Esophagus squamous epithelium (tissue), 5 donors: ENCODE data around the gene THBS3. TPM values are rescaled to one million over a fixed set of nuclear protein-coding genes. Genes with fewer than 3 reads are reported as not detected.
A peak's percentile ranks its signal among the peaks of the same experiment; 100 is the strongest.

Experiments
- DNase-seq: peaks from one replicate; lab custom pipeline; 2025; lab: John Stamatoyannopoulos, UW
- H3K27ac ChIP-seq, 4 donors: fragments of 200-600 bp; sonication (generic); one replicate each; pipeline ENCODE4 v1.5.1; 2016 to 2019; ENCODE audit warnings: mild to moderate bottlenecking in 1 of 4
- H3K27me3 ChIP-seq, 4 donors: fragments of 200-600 bp; sonication (generic); 1 replicate in 3 of 4; 2 replicates in 1 of 4; pipeline versions ENCODE4 v1.5.1 to v1.6.0; 2017 to 2021; ENCODE audit warnings: antibody characterized with exemption in 1 of 4
- H3K36me3 ChIP-seq, 3 donors: fragments of 200-600 bp; sonication (generic); one replicate each; pipeline ENCODE4 v1.5.1; 2016 to 2019
- H3K4me1 ChIP-seq, 3 donors: fragments of 200-600 bp; sonication (generic); one replicate each; pipeline ENCODE4 v1.5.1; 2017 to 2019
- H3K4me3 ChIP-seq, 4 donors: fragments of 200-600 bp; sonication (generic); 1 replicate in 3 of 4; 2 replicates in 1 of 4; pipeline ENCODE4 v1.5.1; 2016 to 2019; ENCODE audit warnings: mild to moderate bottlenecking in 2 of 4, moderate library complexity in 1 of 4
- H3K9me3 ChIP-seq, 3 donors: fragments of 200-600 bp; sonication (generic); one replicate each; pipeline ENCODE4 v1.5.1; 2016 to 2019
- POLR2A ChIP-seq, 4 donors: fragments of 450-650 bp; IDR thresholded peaks; one replicate each; pipeline ENCODE4 v1.6.1; 2017; ENCODE audit warnings: antibody characterized with exemption in 4 of 4, mild to moderate bottlenecking in 4 of 4, moderate library complexity in 3 of 4
- WGBS, 2 donors: methylation state at CpG; one replicate each; pipeline ENCODE4 v1.1.5; 2018; 5-methylcytosine and 5-hydroxymethylcytosine counted together
- intact Hi-C: fragments of 100-400 bp; cut with DNase I; formaldehyde crosslinking; loops from one replicate; pipeline ENCODE4 v1.15.0; 2022
- total RNA-seq, 4 donors: library from RNA; depleted of rRNA; stranded (reverse); fragments of >200 nt; gene quantifications; one replicate each; pipeline ENCODE4 v1.1.0, GENCODE V29; 2016
- TF ChIP-seq, protein P1 (sequence below), 6 experiments: fragments of 450-650 bp in 4 of 6; fragments of 200-600 bp in 2 of 6; sonication (generic) in 2 of 6; IDR thresholded peaks; one replicate each; pipeline ENCODE4 v1.5.1; 2016 to 2019; ENCODE audit warnings: antibody characterized with exemption in 6 of 6, mild to moderate bottlenecking in 4 of 6, moderate library complexity in 4 of 6
- donor health status: DM: yes; HTN: yes; CAD: no.

The THBS3 gene
- total RNA-seq, 4 donors from 2014 or later: 8.7 to 18.5 (median 11.1) TPM

GRCh38 chr1:155184835-155185782, 22.6 kb downstream of the THBS3 start:
- H3K27ac ChIP-seq: peak overlapping the region in 3 of 4 donors; percentile 17 to 73 (median 64)
- 51 to 64% methylated on average over 7 to 8 of the region's 21 CpGs for WGBS, 2 donors
- no peak for DNase-seq
- intact Hi-C loops: no loop called here
- H3K27me3 ChIP-seq: no peaks in the 10 kb centered on the region
- no peaks in the 10 kb centered on the region for H3K36me3 ChIP-seq
- no peak overlapping the region for H3K4me3 ChIP-seq
- peaks cover 0 to 43% (median 14%) of the 10 kb centered on the region in 3 donors for H3K4me1 ChIP-seq
- TF ChIP-seq, protein P1, sequence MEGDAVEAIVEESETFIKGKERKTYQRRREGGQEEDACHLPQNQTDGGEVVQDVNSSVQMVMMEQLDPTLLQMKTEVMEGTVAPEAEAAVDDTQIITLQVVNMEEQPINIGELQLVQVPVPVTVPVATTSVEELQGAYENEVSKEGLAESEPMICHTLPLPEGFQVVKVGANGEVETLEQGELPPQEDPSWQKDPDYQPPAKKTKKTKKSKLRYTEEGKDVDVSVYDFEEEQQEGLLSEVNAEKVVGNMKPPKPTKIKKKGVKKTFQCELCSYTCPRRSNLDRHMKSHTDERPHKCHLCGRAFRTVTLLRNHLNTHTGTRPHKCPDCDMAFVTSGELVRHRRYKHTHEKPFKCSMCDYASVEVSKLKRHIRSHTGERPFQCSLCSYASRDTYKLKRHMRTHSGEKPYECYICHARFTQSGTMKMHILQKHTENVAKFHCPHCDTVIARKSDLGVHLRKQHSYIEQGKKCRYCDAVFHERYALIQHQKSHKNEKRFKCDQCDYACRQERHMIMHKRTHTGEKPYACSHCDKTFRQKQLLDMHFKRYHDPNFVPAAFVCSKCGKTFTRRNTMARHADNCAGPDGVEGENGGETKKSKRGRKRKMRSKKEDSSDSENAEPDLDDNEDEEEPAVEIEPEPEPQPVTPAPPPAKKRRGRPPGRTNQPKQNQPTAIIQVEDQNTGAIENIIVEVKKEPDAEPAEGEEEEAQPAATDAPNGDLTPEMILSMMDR (IDR thresholded peaks at IDR 0.05): no peak
- TF ChIP-seq POLR2A (IDR thresholded peaks at IDR 0.05): no peak
- H3K9me3 ChIP-seq: no peaks in the 10 kb centered on the region

DNA sequence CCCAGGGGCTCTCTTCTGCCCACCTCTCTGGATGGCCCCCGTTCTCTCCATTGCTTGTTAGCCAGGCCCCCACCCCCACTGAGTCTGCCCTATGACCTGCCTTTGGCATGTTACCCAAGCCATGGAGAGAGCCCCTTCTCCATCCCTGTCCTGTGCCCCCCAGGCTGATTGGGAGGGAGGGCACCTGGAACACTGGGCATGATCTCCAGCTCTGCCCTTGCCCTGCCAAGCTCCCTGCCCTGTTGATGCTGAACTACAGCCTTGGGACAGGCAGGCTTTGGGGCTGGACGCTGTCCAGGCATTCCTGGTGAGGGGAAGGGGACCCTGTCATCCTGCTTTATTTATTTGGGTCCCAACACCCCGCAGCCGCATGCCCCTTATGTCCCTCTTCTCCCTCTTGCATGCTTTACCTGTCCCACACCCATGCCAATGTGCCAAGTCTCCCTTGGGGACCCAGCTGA, 23.3 kb downstream of the THBS3 start:
- H3K36me3 ChIP-seq: no peaks in the 10 kb centered on the region
- H3K27ac ChIP-seq: peak overlapping the region in 2 of 4 donors; percentile 64 to 73
- DNase-seq: no peak
- intact Hi-C loops: no loop called here
- peaks cover 0 to 43% (median 14%) of the 10 kb centered on the region in 3 donors for H3K4me1 ChIP-seq
- TF ChIP-seq, protein P1 (IDR thresholded peaks at IDR 0.05): no peak
- TF ChIP-seq POLR2A (IDR thresholded peaks at IDR 0.05): no peak
- H3K9me3 ChIP-seq: no peaks in the 10 kb centered on the region
- WGBS, 2 donors: 77 to 84% methylated on average over 3 to 4 of the region's 4 CpGs
- H3K4me3 ChIP-seq: no peak overlapping the region
- H3K27me3 ChIP-seq: no peaks in the 10 kb centered on the region

- H3K27me3 ChIP-seq: no peaks in the 10 kb centered on the region
- peaks cover 0 to 43% (median 14%) of the 10 kb centered on the region in 3 donors for H3K4me1 ChIP-seq
- intact Hi-C loops: no loop called here
- TF ChIP-seq, protein P1 (IDR thresholded peaks at IDR 0.05): no peak
- TF ChIP-seq POLR2A (IDR thresholded peaks at IDR 0.05): no peak
- no peaks in the 10 kb centered on the region for H3K9me3 ChIP-seq
- DNase-seq: no peak
- no peaks in the 10 kb centered on the region for H3K36me3 ChIP-seq
- H3K27ac ChIP-seq: no peak overlapping the region
- H3K4me3 ChIP-seq: no peak overlapping the region
- WGBS, 2 donors: 76 to 93% methylated on average over 7 to 12 of the region's 20 CpGs
Observed at GRCh38 chr1:155183775-155184221, 23.9 kb downstream of the THBS3 start.

DNA sequence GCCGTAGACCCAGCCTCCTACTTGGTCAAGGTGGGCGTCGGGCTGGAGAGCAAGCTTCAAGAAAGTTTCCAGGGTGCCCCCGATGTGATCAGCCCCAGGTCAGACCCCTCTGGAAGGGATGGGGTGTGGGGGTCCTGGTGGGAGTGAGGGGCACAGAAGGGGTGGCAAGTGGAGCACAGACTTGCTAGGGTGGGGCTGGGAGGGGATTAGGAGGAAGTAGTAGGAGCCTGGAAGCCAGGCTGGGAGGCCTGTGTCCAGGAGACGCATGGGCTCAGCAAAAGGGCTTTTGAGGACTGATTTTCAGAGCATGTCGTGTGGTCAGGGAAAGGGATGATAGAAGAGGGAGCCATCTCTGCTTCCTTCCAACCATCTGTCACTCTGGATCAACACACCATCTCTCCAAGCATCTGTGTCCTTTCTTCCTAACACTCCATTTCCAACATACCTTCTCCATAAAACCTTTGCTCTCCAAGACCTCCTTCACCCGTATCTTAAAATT, 25.6 kb downstream of the THBS3 start:
- DNase-seq: no peak
- no peaks in the 10 kb centered on the region for H3K36me3 ChIP-seq
- no peaks in the 10 kb centered on the region for H3K9me3 ChIP-seq
- no peak overlapping the region for H3K4me3 ChIP-seq
- TF ChIP-seq, protein P1 (IDR thresholded peaks at IDR 0.05): no peak
- TF ChIP-seq POLR2A (IDR thresholded peaks at IDR 0.05): no peak
- 78 to 90% methylated on average over 2 to 3 of the region's 7 CpGs for WGBS, 2 donors
- peaks cover 4 to 52% (median 18%) of the 10 kb centered on the region in 3 donors for H3K4me1 ChIP-seq
- H3K27me3 ChIP-seq: no peaks in the 10 kb centered on the region
- intact Hi-C loops: no loop called here
- no peak overlapping the region for H3K27ac ChIP-seq
